ENCODE data around the gene CCDC18.
"Not testable (repeated sequence)": the region's sequence is repeated elsewhere in the genome, so short reads cannot be mapped to it uniquely, and the experiment has no call there.

CCDC18 gene

DNA sequence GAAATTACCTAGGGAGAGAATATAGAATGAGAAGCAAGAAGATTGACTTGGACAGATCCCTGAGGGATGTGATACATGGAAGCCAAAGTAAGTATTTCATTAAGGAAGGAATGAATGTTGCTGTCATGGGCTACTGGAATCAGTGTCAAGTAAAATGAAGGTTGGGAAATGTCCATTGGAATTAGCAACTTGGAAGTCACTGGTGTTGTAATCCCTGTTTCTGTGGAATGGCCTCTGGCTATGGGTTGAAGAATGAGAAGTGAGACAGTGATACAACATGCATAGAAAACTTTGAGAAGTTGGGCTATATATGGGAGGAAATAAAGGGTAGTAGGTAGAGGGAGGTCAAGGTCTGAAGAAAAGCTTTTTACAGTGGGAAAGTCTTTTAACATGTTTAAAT lies 54.7 kb downstream of the CCDC18 start:
- no peak for DNase-seq (ENCODE audit: extremely low read depth, insufficient read length)
- H3K4me3 ChIP-seq (replicated peaks; ENCODE audit: low read depth, low read length): no peak overlapping the region
- no peaks in the 10 kb centered on the region for H3K27me3 ChIP-seq (replicated peaks; ENCODE audit: control insufficient read depth, insufficient read depth, low read length)
- TF ChIP-seq, protein P1, sequence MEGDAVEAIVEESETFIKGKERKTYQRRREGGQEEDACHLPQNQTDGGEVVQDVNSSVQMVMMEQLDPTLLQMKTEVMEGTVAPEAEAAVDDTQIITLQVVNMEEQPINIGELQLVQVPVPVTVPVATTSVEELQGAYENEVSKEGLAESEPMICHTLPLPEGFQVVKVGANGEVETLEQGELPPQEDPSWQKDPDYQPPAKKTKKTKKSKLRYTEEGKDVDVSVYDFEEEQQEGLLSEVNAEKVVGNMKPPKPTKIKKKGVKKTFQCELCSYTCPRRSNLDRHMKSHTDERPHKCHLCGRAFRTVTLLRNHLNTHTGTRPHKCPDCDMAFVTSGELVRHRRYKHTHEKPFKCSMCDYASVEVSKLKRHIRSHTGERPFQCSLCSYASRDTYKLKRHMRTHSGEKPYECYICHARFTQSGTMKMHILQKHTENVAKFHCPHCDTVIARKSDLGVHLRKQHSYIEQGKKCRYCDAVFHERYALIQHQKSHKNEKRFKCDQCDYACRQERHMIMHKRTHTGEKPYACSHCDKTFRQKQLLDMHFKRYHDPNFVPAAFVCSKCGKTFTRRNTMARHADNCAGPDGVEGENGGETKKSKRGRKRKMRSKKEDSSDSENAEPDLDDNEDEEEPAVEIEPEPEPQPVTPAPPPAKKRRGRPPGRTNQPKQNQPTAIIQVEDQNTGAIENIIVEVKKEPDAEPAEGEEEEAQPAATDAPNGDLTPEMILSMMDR (IDR thresholded peaks at IDR 0.05; ENCODE audit: insufficient read depth, low read length, poor library complexity, severe bottlenecking): no peak
- peaks cover 4% of the 10 kb centered on the region for H3K36me3 ChIP-seq (ENCODE audit: control insufficient read depth, insufficient read depth, low read length)

- DNase-seq (ENCODE audit: extremely low read depth, insufficient read length): no peak
- no peak overlapping the region for H3K4me3 ChIP-seq (replicated peaks; ENCODE audit: low read depth, low read length)
- H3K36me3 ChIP-seq (ENCODE audit: control insufficient read depth, insufficient read depth, low read length): peaks cover 6% of the 10 kb centered on the region
- H3K27me3 ChIP-seq (replicated peaks; ENCODE audit: control insufficient read depth, insufficient read depth, low read length): no peaks in the 10 kb centered on the region
- TF ChIP-seq, protein P1 (IDR thresholded peaks at IDR 0.05; ENCODE audit: insufficient read depth, low read length, poor library complexity, severe bottlenecking): no peak
Observed at GRCh38 chr1:93237021-93237420, 56.5 kb downstream of the CCDC18 start.

DNA sequence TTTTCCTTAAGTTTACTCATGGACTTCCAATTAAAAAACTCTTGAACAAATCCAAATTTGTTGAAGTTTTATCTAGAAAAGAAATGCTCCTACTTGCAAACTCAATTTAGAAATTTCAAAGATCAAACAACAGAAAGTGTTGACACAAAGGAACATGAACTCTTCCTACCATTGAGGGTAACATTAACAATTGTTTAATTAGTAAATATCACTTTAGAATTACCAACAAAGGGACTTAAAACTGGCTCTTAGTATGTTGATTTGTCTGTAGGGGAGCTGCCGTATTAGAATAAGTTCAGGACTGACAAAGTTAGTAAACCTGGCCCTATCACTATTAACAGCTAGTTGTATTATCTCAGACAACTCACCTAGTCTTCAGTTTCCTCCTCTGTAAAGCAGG lies 57.9 kb downstream of the CCDC18 start:
- no peak for DNase-seq (ENCODE audit: extremely low read depth, insufficient read length)
- Histone ChIP-seq H3K36me3 (ENCODE audit: control insufficient read depth, insufficient read depth, low read length) (peaks cover 8% of the 10 kb centered on the region), H3K4me3 (replicated peaks; ENCODE audit: low read depth, low read length) (no peak overlapping the region), H3K27me3 (replicated peaks; ENCODE audit: control insufficient read depth, insufficient read depth, low read length) (no peaks in the 10 kb centered on the region)
- TF ChIP-seq, protein P1 (IDR thresholded peaks at IDR 0.05; ENCODE audit: insufficient read depth, low read length, poor library complexity, severe bottlenecking): no peak

DNA sequence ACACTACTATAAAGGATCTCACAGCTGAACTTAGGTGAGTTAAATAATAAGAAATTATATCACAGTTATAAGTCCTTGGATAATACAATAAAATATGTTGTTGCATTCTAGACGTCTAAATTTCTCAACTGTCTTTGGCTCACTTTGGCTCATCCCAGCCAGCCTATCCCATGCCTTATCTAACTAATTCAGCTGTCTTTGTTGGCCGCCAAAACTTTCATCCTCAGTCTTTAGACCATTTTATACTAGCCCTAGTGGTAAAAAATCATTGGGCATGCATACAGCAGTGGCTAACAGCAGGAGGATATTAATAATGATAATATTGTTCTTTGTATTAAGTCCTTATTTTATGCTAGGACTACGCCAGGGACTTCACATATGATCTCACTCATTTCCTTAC lies 59.3 kb downstream of the CCDC18 start:
- H3K4me3 ChIP-seq (replicated peaks; ENCODE audit: low read depth, low read length): no peak overlapping the region
- TF ChIP-seq, protein P1 (IDR thresholded peaks at IDR 0.05; ENCODE audit: insufficient read depth, low read length, poor library complexity, severe bottlenecking): no peak
- H3K36me3 ChIP-seq (ENCODE audit: control insufficient read depth, insufficient read depth, low read length): peaks cover 8% of the 10 kb centered on the region
- no peak for DNase-seq (ENCODE audit: extremely low read depth, insufficient read length)
- no peaks in the 10 kb centered on the region for H3K27me3 ChIP-seq (replicated peaks; ENCODE audit: control insufficient read depth, insufficient read depth, low read length)

- not testable (repeated sequence) for H3K27me3 ChIP-seq (replicated peaks; ENCODE audit: control insufficient read depth, insufficient read depth, low read length); H3K36me3 ChIP-seq (ENCODE audit: control insufficient read depth, insufficient read depth, low read length); H3K4me3 ChIP-seq (replicated peaks; ENCODE audit: low read depth, low read length); DNase-seq (ENCODE audit: extremely low read depth, insufficient read length)
Observed at GRCh38 chr1:93243233-93243632, 62.7 kb downstream of the CCDC18 start.

DNA sequence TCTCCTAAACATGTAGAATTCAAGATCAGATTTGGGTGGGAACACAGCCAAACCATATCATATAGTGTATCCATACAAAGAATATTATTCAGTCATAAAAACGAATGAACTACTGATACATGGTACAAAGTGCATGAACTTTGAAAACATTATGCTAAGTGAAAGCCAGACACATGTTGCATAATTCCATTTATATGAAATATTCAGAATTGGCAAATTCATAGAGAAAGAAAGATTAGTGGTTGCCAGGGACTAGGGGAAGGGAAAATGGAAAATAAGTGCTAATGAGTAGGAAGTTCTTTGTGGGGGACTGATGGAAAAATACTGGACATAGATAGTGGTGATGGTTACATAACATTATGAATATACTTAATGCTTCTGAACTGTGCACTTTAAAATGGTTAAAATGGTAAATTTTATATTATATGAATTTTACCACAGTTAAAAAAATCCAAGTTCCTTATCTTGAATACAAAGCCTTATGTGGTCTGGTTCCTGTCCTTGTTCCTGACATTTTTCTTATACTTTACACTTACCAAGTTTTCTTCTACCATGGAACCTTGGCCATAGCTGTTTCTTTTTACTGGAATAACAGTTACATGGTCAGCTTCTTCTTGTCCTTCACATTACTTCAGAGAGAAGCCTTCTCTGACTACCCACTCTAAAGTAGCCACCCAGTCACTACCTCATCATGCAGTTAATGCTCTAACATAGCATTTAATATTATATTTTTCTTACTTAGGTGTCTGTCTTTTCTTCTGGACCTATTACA lies 64.0 kb downstream of the CCDC18 start:
- TF ChIP-seq, protein P1 (IDR thresholded peaks at IDR 0.05; ENCODE audit: insufficient read depth, low read length, poor library complexity, severe bottlenecking): no peak
- Histone ChIP-seq H3K36me3 (ENCODE audit: control insufficient read depth, insufficient read depth, low read length) (peaks cover 5% of the 10 kb centered on the region), H3K4me3 (replicated peaks; ENCODE audit: low read depth, low read length) (no peak overlapping the region), H3K27me3 (replicated peaks; ENCODE audit: control insufficient read depth, insufficient read depth, low read length) (no peaks in the 10 kb centered on the region)
- no peak for DNase-seq (ENCODE audit: extremely low read depth, insufficient read length)

Data from GM06990 (cell line).